ENCODE measurements around the gene ZNF618.
"Not testable (repeated sequence)": the region's sequence is repeated elsewhere in the genome, so short reads cannot be mapped to it uniquely, and the experiment has no call there.

ZNF618 gene

DNA sequence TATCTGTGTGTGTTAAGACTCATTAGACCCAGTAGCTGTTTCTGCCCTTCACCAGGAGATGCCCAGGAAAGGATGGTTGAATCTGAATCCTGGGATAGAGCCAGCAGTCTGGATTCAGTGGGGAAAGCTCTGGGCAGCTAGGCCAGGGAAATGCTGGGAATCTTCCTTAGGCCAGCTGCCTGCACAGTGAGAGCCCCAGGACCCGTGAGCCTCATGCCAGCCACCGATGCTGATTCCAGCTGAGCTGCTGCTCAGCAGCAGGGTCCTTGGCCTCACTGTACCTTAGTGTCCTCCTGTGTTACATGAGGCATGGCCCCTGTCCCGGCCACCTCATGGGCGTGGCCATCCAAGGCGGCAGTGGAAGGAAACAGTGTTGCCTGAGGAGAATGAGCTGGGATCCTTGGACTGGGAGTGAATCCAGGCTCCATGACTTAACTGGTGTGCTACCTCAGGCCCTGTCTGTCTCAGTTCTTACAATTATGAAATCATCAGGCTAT lies 114.9 kb downstream of the ZNF618 start:
- no peak for DNase-seq

GRCh38 chr9:113991714-113992113 lies 115.6 kb downstream of the ZNF618 start:
- DNase-seq: no peak

DNA sequence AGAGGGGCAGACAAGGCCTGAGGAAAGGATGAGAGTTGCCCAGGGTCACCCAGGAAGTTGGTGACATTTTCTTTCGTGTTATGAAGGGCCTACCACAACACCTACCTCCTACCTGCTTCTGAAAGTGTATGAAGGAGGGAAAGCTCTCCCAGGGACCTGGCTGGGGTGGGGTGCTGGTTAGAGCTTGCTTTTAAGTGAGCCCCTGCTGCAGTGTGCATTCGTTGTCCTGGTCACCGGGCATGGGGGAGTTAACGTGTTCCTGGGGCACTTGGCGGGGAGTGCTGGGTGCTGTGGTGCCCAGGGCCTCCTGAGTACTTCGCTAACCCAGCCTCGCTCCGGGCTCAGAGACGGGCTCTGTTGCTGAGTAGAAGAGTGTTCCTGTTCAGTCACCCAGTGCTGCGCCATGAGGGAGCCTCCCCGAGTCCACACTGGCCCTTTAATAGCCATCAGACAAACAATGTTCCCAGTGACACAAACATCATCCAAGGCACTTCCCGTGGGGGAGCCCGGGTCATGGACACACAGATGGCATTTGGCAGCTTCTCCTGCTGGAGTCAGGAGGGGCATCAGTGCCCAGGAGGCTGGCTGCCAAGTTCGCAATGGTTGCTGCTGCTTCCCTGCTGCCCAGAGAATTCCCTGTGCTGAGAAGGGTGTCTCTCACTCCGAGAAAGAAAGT lies 116.3 kb downstream of the ZNF618 start:
- DNase-seq: no peak

DNA sequence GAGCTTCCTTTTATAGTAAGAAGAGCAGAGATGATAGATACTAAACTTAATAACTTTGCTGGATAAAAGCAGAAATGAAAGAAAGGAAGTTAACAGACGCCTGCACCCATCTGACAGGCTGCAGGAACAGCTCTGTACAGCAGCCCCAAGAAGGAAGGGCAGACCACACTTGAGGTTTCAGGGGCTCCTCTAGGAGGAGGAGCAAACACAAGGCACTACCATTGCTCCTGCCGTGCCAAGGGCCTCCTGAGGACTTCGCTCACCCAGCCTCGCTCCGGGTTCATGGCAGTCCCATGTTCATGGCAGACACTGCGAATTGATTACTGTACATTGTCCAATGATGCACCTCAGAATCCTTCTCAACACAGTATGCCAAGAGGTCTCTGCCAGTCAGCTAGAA lies 116.9 kb downstream of the ZNF618 start:
- DNase-seq: no peak

GRCh38 chr9:113993838-113994540 lies 117.9 kb downstream of the ZNF618 start:
- no peak for DNase-seq

- DNase-seq: no peak
Measured at GRCh38 chr9:113995401-113995800, 119.3 kb downstream of the ZNF618 start.

DNA sequence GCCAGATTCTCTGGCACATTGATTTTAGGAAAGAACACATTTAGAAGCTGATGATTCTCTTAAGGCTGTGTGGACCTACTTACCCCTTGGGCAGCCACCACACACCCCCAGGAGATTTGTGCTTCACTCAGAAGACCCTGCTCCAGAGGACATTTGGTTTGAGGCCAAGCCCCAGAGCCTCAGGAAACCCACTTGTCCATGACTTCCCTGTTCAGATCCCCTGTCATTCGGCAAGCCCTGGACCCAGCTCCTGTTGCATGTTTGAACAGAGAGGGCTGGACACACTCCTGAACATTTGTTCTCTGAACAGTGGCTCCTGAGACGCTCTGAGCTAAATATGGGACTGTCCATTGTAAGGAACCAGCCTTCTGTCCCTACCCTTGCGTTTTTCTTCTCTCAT lies 119.9 kb downstream of the ZNF618 start:
- no peak for DNase-seq

DNA sequence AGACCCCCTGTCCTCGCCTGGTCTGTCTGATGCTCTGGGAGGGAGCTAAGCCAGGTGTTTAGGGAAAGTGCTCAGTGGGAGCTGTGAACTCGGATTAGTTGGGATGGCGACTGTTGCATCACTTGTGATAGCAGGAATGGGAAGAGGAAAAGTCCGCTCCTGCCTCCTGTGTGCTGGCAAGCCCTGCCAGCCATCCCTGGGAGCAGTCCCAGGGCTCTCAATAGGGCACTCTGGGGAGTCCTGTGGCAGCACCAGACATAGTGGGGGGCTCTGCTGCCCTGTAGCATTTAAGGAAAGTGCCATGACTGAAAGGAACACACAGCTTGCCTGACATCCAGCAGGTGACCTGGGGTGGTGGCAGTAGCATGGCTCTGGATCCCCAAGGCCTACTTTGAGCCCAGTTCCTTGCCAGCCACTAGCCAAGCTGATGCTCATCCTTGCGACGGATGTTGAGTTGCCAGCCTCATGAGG lies 120.5 kb downstream of the ZNF618 start:
- no peak for DNase-seq

DNA sequence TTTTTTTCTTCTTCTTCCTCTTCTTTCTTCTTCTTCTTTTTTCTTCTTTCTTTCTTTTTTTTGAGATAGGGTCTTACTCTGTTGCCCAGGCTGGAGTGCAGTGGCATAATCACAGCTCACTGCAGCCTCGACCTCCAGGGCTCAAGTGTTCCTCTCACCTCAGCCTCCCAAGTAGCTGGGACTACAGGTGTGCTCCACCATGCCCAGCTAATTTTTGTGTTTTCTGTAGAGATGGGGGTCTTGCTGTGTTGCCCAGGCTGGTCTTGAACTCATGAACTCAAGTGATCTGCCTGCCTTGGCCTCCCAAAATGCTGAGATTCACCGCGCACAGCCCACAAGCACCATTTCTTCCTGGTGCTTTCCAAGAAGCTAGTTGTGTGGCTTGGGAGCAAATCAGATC lies 121.0 kb downstream of the ZNF618 start:
- not testable (repeated sequence) for DNase-seq

DNA sequence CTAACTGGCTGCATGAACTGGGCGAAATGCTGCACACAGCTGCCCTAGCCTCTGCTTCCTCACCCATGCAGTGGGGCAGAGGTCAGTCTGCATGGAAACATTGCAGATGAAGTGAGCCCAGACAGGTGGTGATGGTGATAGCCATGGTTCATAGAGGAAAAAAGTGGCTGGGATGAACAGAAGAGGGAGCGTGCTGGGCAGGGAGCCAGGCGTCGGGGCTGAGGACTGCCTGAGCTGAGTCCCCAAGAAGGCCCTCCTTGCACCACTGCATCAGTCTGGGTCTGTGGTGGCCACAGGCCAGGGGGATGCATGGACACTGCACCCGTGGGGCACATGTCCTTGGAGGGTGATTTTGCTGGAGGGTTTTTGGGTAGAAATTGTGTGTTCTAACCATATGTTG lies 121.5 kb downstream of the ZNF618 start:
- DNase-seq: no peak

DNA sequence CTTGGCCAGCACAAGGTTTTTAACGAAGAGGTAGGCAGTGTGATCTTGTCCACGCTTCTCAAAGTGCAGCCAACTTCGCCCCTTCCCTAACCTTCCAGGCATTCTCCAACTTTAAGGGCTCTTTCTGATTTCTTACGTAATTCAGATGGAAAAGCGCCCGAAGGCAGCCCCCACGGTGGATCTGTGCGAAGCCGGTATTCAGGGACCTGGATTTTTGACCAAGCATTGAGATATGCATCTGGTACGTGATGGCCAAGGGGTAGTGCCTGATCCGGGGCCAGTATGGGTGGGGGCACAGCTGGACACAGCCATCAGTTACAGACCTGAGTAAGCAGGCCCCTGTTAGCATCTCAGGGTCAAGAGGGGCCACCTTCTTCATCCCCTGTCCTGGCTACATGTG lies 122.0 kb downstream of the ZNF618 start:
- DNase-seq: no peak

GRCh38 chr9:113998525-113999255 lies 122.6 kb downstream of the ZNF618 start:
- DNase-seq: no peak

DNA sequence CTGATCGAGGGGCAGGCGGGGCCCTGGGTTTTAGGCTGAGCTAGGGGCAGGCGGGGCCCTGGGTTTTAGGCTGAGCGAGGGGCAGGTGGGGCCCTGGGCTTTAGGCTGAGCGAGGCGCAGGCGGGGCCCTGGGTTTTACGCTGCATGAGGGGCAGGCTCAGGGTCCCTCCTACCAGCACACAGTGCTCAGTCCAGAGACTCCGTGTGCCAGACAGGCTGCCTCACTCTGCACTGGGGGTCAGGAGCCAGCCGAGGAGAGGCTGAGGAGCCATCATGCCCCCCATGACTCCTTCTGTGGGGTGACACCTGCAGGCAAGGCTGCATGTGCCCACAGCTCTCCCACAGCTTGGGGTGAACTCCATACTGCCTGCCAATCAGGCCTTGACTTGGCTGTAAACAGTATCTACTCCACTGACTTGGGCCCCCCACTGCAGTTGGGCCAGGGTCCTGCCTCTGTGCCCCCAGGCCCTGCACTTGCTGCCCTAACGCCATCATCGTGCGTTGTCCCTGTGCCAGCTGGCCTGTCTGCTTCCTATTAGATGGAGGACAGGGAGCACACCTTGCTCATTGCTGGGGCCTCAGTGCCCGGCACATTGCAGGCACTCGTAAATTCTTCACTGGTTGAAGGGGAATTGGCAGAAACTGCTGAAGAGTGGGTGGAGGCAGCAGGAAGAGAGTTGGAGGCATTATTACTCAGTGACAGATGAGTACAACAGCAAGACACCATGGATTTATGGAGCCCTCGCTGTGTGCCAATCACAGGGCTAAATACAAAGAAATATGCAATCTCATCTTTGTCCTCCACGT lies 123.3 kb downstream of the ZNF618 start:
- DNase-seq: no peak

GRCh38 chr9:114000063-114000454 lies 124.0 kb downstream of the ZNF618 start:
- no peak for DNase-seq

- no peak for DNase-seq
Measured at GRCh38 chr9:114000671-114001409, 124.7 kb downstream of the ZNF618 start.

GRCh38 chr9:114001410-114001685 lies 125.2 kb downstream of the ZNF618 start:
- DNase-seq: no peak

DNA sequence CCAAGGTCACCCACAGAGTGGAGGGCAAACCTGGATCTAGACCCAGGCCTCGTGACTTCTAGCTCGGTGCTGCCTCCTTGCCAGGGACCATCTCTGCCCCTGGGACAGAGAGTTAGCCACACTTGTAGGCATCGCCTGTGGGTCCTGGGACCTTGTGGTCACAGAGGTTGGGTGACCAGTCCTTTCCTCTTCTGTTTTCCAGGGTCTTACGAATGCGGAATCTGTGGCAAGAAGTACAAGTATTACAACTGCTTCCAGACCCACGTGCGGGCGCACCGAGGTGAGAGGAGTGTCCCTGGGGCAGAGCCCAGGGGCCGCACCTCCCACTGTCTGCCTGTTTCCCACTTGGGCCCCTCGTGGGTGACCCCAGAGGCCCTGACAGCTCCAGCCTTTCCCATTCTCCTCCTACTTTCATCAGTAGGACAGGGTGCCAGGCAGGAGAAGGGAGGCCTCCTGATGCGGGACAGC lies 125.7 kb downstream of the ZNF618 start:
- DNase-seq: no peak

- no peak for DNase-seq
Measured at GRCh38 chr9:114002271-114002985, 126.3 kb downstream of the ZNF618 start.

GRCh38 chr9:114002986-114003350 lies 126.9 kb downstream of the ZNF618 start:
- no peak for DNase-seq

- DNase-seq: no peak
Measured at GRCh38 chr9:114003351-114003750, 127.2 kb downstream of the ZNF618 start.

GRCh38 chr9:114003758-114004157 lies 127.6 kb downstream of the ZNF618 start:
- no peak for DNase-seq
